Testis (tissue), 2 donors: ENCODE measurements around the gene CST4.

Experiments used
- CTCF ChIP-seq, 3 experiments: fragments of 450-650 bp in 2 of 3; fragments of 200-600 bp in 1 of 3; sonication (generic) in 1 of 3; IDR thresholded peaks; one replicate each; pipeline ENCODE4 v1.5.1; 2016 to 2019; ENCODE audit warnings: antibody characterized with exemption in 3 of 3, mild to moderate bottlenecking in 2 of 3, moderate library complexity in 1 of 3
- POLR2A ChIP-seq: fragments of 450-650 bp; IDR thresholded peaks from one replicate; pipeline ENCODE4 v1.6.1; 2017; ENCODE audit warnings: antibody characterized with exemption, mild to moderate bottlenecking, moderate library complexity

- TF ChIP-seq CTCF (IDR thresholded peaks at IDR 0.05) (peak; percentile 48 to 81 (median 75)), POLR2A (no peak)
These were observed 20.3 kb downstream of the CST4 start for GRCh38 chr20:23668477-23668951.
